CD4-positive, alpha-beta memory T cell (primary cell): ENCODE measurements around the gene ACTR3. TPM values are rescaled to one million over a fixed set of nuclear protein-coding genes. Genes with fewer than 3 reads are reported as not detected.
A peak's percentile ranks its signal among the peaks of the same experiment; 100 is the strongest.

Source experiments
- CTCF ChIA-PET: fragments of 350-600 bp; sonication (Branson Sonifier 250); formaldehyde crosslinking; loops from one replicate; lab custom pipeline; 2021; ENCODE audit warnings: inconsistent platforms; ENCODE audit not compliant: partially characterized antibody; lab: Charles Lee
- POLR2A ChIA-PET: fragments of 350-600 bp; sonication (Branson Sonifier 250); formaldehyde crosslinking; loops from one replicate; lab custom pipeline; 2021; ENCODE audit not compliant: partially characterized antibody; lab: Charles Lee
- DNase-seq, 5 donors: peaks; one replicate each; pipeline versions ENCODE4 v3.0.0 to v3.0.0-alpha.2; 2020 to 2022; ENCODE audit warnings: mixed read lengths in 1 of 5
- H3K27ac ChIP-seq: one replicate; pipeline ENCODE4 v1.7.0; 2013; ENCODE audit warnings: low read depth, low read length
- H3K27me3 ChIP-seq: 2 replicates; pipeline ENCODE4 v1.7.0; 2013; ENCODE audit warnings: mild to moderate bottlenecking, low read length, moderate library complexity; ENCODE audit not compliant: insufficient read depth
- H3K36me3 ChIP-seq: 2 replicates; pipeline ENCODE4 v1.7.0; 2013; ENCODE audit warnings: mild to moderate bottlenecking, low read length, moderate library complexity; ENCODE audit not compliant: insufficient read depth
- H3K4me1 ChIP-seq: 2 replicates; pipeline ENCODE4 v1.7.0; 2013; ENCODE audit warnings: mild to moderate bottlenecking, low read length, moderate library complexity; ENCODE audit not compliant: insufficient read depth
- H3K4me3 ChIP-seq, 2 donors: one replicate each; pipeline ENCODE4 v1.7.0; 2013; ENCODE audit warnings: low read length in 2 of 2, mild to moderate bottlenecking in 1 of 2
- H3K9me3 ChIP-seq, 2 donors: one replicate each; pipeline ENCODE4 v1.7.0; 2013; ENCODE audit warnings: low read length in 2 of 2, control low read depth in 1 of 2; ENCODE audit not compliant: control insufficient read depth in 1 of 2
- H3K27ac Mint-ChIP-seq, 7 donors: one replicate each; pipeline ENCODE4 v1.8.0; 2020 to 2021; ENCODE audit warnings: mixed read lengths in 7 of 7, mild to moderate bottlenecking in 6 of 7, inconsistent platforms in 3 of 7, moderate library complexity in 3 of 7
- H3K27me3 Mint-ChIP-seq, 2 donors: one replicate each; pipeline ENCODE4 v1.8.0; 2020 to 2021; ENCODE audit warnings: mixed read lengths in 2 of 2
- H3K36me3 Mint-ChIP-seq, 2 donors: one replicate each; pipeline ENCODE4 v1.8.0; 2020 to 2021; ENCODE audit warnings: mixed read lengths in 2 of 2, inconsistent platforms in 1 of 2, mild to moderate bottlenecking in 1 of 2
- H3K4me1 Mint-ChIP-seq, 4 donors: one replicate each; pipeline ENCODE4 v1.8.0; 2020 to 2021; ENCODE audit warnings: mixed read lengths in 4 of 4, mild to moderate bottlenecking in 1 of 4
- H3K4me3 Mint-ChIP-seq, 8 donors: one replicate each; pipeline ENCODE4 v1.8.0; 2020 to 2021; ENCODE audit warnings: mixed read lengths in 8 of 8, mild to moderate bottlenecking in 7 of 8, moderate library complexity in 6 of 8, inconsistent platforms in 3 of 8
- H3K9me3 Mint-ChIP-seq, 8 donors: one replicate each; pipeline ENCODE4 v1.8.0; 2020 to 2021; ENCODE audit warnings: mixed read lengths in 8 of 8, mild to moderate bottlenecking in 5 of 8, inconsistent platforms in 3 of 8, moderate library complexity in 1 of 8
- intact Hi-C: fragments of 100-400 bp; cut with micrococcal nuclease; formaldehyde crosslinking; loops from one replicate; pipeline ENCODE4 v1.15.1; 2023
- polyA plus RNA-seq, 2 donors: library from polyadenylated mRNA; unstranded; fragments of 300-500 nt; fragmentation: Illumina TruSeq; gene quantifications; one replicate each; pipeline ENCODE4 v1.2.3, GENCODE V29; 2021
- total RNA-seq, 2 experiments: library from RNA; stranded (reverse); gene quantifications; one replicate each; pipeline ENCODE4 v1.2.3, GENCODE V29; 2021

The ACTR3 gene
- total and polyA plus RNA-seq, 4 experiments from 2014 or later, result 247 to 567 (median 396) TPM

DNA sequence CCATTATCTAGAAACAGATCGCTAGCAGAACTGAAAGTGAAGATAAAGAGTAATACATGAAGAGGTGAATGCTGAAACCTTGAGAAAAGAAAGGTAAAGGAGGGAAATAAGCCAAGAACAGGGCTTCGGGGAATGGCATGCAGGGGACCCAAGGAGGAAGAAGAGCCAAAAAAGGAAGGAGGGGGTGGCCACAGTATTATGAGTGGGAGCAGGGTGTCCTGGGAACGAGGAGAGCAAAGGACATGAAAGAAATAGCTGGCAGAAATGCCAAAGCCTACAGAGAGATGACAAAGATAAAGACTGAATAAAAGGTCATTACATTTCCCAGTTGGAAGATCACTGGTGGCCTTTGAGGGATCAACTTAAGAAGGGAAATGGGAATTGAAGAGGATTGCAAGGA lies 82.9 kb downstream of the ACTR3 start:
- no peaks in the 10 kb centered on the region for H3K27me3 ChIP-seq
- no peak overlapping the region for H3K27ac ChIP-seq
- H3K27ac Mint-ChIP-seq, result peak overlapping the region; percentile 2 to 88 (median 48)
- intact Hi-C loops, result no loop called here
- peaks cover 12% of the 10 kb centered on the region for H3K36me3 ChIP-seq
- H3K4me1 ChIP-seq, result no peaks in the 10 kb centered on the region
- peaks cover 0 to 29% (median 11%) of the 10 kb centered on the region in 4 donors for H3K4me1 Mint-ChIP-seq
- ChIA-PET POLR2A (interaction anchor here (0.6 kb wide), 1 partner anchor 216 kb away, joined by 3 read pairs; the partner anchor contains the start of gene SLC35F5), CTCF (no interaction called here)
- H3K27me3 Mint-ChIP-seq, result no peaks in the 10 kb centered on the region
- DNase-seq, result no peak
- peaks cover 29 to 47% of the 10 kb centered on the region in 2 donors for H3K36me3 Mint-ChIP-seq
- no peaks in the 10 kb centered on the region for H3K9me3 ChIP-seq
- H3K9me3 Mint-ChIP-seq, result no peaks in the 10 kb centered on the region
- H3K4me3 Mint-ChIP-seq, result no peak overlapping the region
- H3K4me3 ChIP-seq, result no peak overlapping the region

DNA sequence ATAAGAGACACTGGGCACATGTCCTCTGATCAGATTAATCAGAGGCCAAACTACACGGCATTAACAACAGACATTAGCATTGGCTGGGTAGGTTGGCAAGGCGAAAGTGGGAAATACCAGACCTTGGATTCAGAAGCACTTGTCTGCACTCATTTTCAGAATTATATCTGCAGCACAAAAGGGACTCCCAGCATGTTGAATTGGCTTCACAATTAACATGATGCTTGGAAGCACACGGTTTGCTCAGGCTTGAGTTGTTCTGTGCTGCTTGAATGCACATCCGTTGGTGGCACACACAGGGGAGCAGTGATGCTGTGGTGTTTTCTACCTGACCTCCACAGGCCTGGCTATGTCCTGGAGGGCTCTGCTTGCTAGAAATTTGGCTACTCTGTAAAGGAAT lies 83.9 kb downstream of the ACTR3 start:
- Histone ChIP-seq H3K27me3 (no peaks in the 10 kb centered on the region), H3K4me1 (no peaks in the 10 kb centered on the region), H3K9me3 (no peaks in the 10 kb centered on the region), H3K27ac (no peak overlapping the region), H3K36me3 (peaks cover 12% of the 10 kb centered on the region), H3K4me3 (no peak overlapping the region)
- CTCF ChIA-PET, result no interaction called here
- Mint-ChIP-seq H3K4me1 (peaks cover 0 to 29% (median 11%) of the 10 kb centered on the region in 4 donors), H3K36me3 (peaks cover 31 to 45% of the 10 kb centered on the region in 2 donors), H3K4me3 (no peak overlapping the region), H3K27me3 (no peaks in the 10 kb centered on the region), H3K9me3 (peaks cover 0 to under 1% (median 0%) of the 10 kb centered on the region in 8 donors), H3K27ac (no peak overlapping the region)
- POLR2A ChIA-PET, result no interaction called here
- no peak for DNase-seq
- intact Hi-C loops, result no loop called here

DNA sequence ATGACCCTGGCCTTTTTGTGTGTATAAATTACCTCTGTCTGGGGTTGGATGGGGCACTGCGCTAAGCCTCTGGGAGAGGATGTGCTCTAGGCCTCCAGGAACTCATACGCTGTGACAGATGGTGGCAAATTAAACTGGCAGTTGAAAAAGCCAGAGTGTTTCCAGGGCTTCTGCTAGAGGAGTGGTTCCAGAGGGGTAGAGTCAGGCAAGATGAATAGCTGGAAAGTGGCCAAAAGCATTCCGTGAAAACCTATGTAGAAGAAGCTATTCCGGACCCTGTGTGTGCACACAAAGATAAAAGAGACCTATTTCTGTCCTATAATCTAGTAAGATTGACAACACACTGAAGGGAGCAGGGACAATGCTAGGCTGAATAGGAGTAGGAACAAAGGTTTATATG lies 84.8 kb downstream of the ACTR3 start:
- Mint-ChIP-seq H3K27me3 (no peaks in the 10 kb centered on the region), H3K36me3 (peaks cover 34 to 45% of the 10 kb centered on the region in 2 donors), H3K4me1 (peaks cover 0 to 29% (median 11%) of the 10 kb centered on the region in 4 donors), H3K4me3 (no peak overlapping the region), H3K9me3 (peaks cover 0 to 3% (median 0%) of the 10 kb centered on the region in 8 donors), H3K27ac (peak overlapping the region in 5 of 7 donors; percentile 4 to 93 (median 43))
- no peak for DNase-seq
- no peaks in the 10 kb centered on the region for H3K4me1 ChIP-seq
- no peak overlapping the region for H3K4me3 ChIP-seq
- no peak overlapping the region for H3K27ac ChIP-seq
- CTCF ChIA-PET, result no interaction called here
- H3K9me3 ChIP-seq, result no peaks in the 10 kb centered on the region
- intact Hi-C loops, result no loop called here
- H3K36me3 ChIP-seq, result peaks cover 12% of the 10 kb centered on the region
- H3K27me3 ChIP-seq, result no peaks in the 10 kb centered on the region
- POLR2A ChIA-PET, result no interaction called here

DNA sequence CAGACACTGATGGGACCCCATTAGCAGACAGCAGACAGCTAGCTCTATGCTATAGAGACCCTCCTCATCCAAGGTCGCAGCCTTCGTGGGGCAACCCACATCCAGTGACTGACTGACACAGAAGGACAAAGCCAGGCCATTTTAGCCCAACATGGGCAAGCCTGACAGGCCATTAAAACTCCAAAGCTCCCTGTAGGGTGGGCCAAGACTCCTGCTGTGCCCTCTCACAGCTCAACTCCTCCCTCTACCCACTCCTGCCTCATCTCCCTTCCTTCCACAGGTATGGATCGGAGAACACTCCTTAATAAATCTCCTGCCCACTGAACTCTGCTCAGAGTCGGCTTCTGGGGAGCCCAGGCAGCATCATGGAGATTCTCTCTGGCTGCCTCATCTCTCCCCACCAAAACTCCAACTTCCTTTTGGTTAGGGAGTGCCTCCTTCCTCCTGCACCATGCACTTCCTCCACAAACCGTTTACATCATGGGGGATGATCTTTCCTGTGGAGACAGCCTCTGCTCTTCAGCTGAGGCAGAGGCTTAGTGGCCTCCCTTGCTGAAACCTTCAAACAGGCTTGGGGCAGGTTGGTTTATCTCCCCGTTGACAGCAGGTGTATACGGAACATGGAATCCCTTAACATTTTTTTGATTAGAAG lies 86.5 kb downstream of the ACTR3 start:
- peak overlapping the region in 6 of 7 donors; percentile 24 to 91 (median 66) for H3K27ac Mint-ChIP-seq
- Histone ChIP-seq H3K4me1 (no peaks in the 10 kb centered on the region), H3K36me3 (peaks cover 11% of the 10 kb centered on the region), H3K9me3 (no peaks in the 10 kb centered on the region), H3K4me3 (no peak overlapping the region), H3K27ac (no peak overlapping the region), H3K27me3 (no peaks in the 10 kb centered on the region)
- peaks cover 35 to 37% of the 10 kb centered on the region in 2 donors for H3K36me3 Mint-ChIP-seq
- ChIA-PET CTCF (interaction anchor here (1.2 kb wide), 1 partner anchor 16 kb away, joined by 3 read pairs; no protein-coding TSS in a partner anchor), POLR2A (no interaction called here)
- peaks cover 0 to 24% (median 12%) of the 10 kb centered on the region in 4 donors for H3K4me1 Mint-ChIP-seq
- no peaks in the 10 kb centered on the region for H3K27me3 Mint-ChIP-seq
- H3K9me3 Mint-ChIP-seq, result peaks cover 0 to 10% (median 0%) of the 10 kb centered on the region in 8 donors
- intact Hi-C loops, result no loop called here
- H3K4me3 Mint-ChIP-seq, result no peak overlapping the region
- DNase-seq, result no peak

DNA sequence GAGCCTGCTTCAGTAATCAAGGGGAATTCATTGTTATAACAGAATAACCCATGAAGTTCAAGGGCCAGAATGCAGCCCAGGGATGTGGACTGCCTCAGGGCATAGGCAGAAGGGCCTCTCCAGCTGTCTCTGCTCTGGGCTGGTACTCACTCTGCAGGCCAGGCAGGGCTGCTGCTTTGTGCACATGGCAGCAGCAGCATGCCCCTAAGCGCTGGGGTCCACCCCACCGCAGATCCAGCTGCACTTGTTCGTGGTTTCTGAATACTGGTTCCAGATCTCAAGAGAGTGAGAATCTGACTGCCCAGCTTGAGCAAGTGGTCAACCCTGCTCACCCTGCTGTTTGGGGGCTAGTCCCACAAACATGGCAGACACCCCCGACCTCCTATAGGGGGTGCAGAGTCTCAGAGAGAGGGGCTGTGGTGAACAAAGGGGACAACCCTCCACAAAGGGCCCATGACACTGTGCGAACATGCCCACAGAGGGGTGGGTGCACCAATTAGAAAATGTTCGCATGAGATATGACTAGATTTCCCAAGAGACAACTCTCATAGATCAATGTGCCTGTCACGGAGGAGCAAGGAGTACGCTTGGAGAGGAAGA lies 87.3 kb downstream of the ACTR3 start:
- intact Hi-C loops, result no loop called here
- peaks cover 8% of the 10 kb centered on the region for H3K36me3 ChIP-seq
- no peak overlapping the region for H3K4me3 ChIP-seq
- H3K4me1 ChIP-seq, result no peaks in the 10 kb centered on the region
- Mint-ChIP-seq H3K4me1 (peaks cover 0 to 17% (median 9%) of the 10 kb centered on the region in 4 donors), H3K27me3 (no peaks in the 10 kb centered on the region), H3K4me3 (no peak overlapping the region), H3K27ac (peak overlapping the region in 4 of 7 donors; percentile 39 to 73 (median 68)), H3K9me3 (peaks cover 0 to 10% (median 0%) of the 10 kb centered on the region in 8 donors), H3K36me3 (peaks cover 30 to 32% of the 10 kb centered on the region in 2 donors)
- ChIA-PET CTCF (interaction anchor here (1.2 kb wide), 1 partner anchor 17 kb away, joined by 3 read pairs; no protein-coding TSS in a partner anchor), POLR2A (interaction anchor here (0.9 kb wide), 1 partner anchor 42 kb away, joined by 3 read pairs; no protein-coding TSS in a partner anchor)
- no peaks in the 10 kb centered on the region for H3K27me3 ChIP-seq
- H3K9me3 ChIP-seq, result no peaks in the 10 kb centered on the region
- H3K27ac ChIP-seq, result no peak overlapping the region
- no peak for DNase-seq

DNA sequence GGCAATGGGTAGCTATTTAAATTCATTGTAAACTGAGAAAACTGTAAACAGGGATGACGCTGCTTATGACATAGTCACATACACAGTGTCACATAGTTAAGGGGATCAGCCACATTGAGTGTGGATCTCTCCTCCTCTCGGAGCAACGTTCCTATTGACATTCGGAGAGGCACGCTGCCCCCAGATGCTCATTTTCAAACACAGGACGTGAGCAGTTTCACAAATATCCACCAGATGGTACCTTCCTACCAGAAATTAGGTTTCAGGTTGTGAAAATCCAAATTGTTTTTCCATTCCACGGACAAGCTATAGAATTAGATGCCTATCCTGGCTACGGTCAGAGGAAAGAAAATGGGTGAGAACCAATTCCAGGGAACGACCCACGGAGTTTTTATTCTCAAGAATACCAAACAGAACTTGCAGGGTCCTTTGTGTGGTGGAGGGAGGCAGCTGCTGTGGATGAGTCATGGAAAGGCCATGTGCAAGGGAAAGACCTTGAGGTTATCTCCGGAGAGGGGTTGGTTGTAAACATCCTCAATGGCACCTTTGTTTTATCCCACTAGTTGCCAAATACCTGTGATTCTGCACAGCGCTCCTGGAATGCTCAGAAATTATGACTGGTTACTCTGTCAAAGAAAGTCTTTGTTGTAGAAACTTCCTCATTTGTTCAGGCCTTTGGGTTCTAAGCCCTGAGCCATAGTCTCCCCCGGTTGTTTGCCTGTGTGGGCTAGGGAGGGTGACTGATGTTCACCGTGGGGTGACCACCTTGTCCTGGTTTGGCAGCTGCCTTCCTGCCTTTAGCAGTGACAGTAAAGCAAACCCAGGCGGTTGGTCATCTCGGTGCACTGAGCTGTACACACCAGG lies 88.0 kb downstream of the ACTR3 start:
- ChIA-PET POLR2A (interaction anchor here (0.9 kb wide), 1 partner anchor 43 kb away, joined by 3 read pairs; no protein-coding TSS in a partner anchor), CTCF (interaction anchor here (1.2 to 1.8 kb wide), 3 partner anchors 11 to 65 kb away, joined by 3 to 5 read pairs (median 4); no protein-coding TSS in a partner anchor)
- no peak overlapping the region for H3K4me3 Mint-ChIP-seq

More for the DNA sequence above, 88.0 kb downstream of the ACTR3 start:
- H3K36me3 Mint-ChIP-seq, result peaks cover 27% of the 10 kb centered on the region in 2 donors
- H3K27ac Mint-ChIP-seq, result peak overlapping the region in 3 of 7 donors; percentile 41 to 73 (median 42)
- H3K9me3 Mint-ChIP-seq, result peaks cover 0 to 10% (median 0%) of the 10 kb centered on the region in 8 donors
- peaks cover 0 to 9% (median 4%) of the 10 kb centered on the region in 4 donors for H3K4me1 Mint-ChIP-seq
- H3K27me3 ChIP-seq, result no peaks in the 10 kb centered on the region
- intact Hi-C loops, result no loop called here
- no peaks in the 10 kb centered on the region for H3K4me1 ChIP-seq
- DNase-seq, result no peak
- H3K9me3 ChIP-seq, result no peaks in the 10 kb centered on the region
- H3K36me3 ChIP-seq, result peaks cover 8% of the 10 kb centered on the region
- H3K27me3 Mint-ChIP-seq, result no peaks in the 10 kb centered on the region
- no peak overlapping the region for H3K4me3 ChIP-seq
- no peak overlapping the region for H3K27ac ChIP-seq
